K562 (cell line): ENCODE results near the gene CAPN2. TPM values are rescaled to one million over a fixed set of nuclear protein-coding genes. Genes with fewer than 3 reads are reported as not detected.

Experiments used
- ATAC-seq: fragments of 200-7000 bp; cut with Tn5 transposase; 3 replicates; pipeline ENCODE4 v1.9.1; 2020; ENCODE audit warnings: moderate library complexity
- BruUV-seq: library from RNA; stranded (reverse); fragments of 400-500 nt; replicated peaks from 2 replicates; lab custom pipeline; 2021; lab: Mats Ljungman, UMichigan
- CTCF ChIA-PET: fragments of 300-600 bp; formaldehyde crosslinking; extraction: SDS; loops from one replicate; lab custom pipeline; 2021; ENCODE audit warnings: low intra/inter-chr PET ratio; lab: Yijun Ruan, JAX
- POLR2A ChIA-PET: fragments of 300-600, 350-650 bp; sonication (Branson Sonifier 250); formaldehyde crosslinking; extraction: SDS; loops from one replicate; lab custom pipeline; 2021; ENCODE audit warnings: antibody characterized with exemption, inconsistent platforms; lab: Yijun Ruan, JAX
- DNase-seq, 4 experiments: peaks; one replicate each; pipeline versions ENCODE4 v3.0.0 to v3.0.0-alpha.2; 2011 to 2018; ENCODE audit warnings: low spot score in 3 of 4, mixed read lengths in 3 of 4; ENCODE audit errors: extremely low read depth in 1 of 4
- FAIRE-seq: peaks from 2 replicates; lab custom pipeline; 2011; peaks lifted over from hg19 to GRCh38; lab: Jason Lieb, UNC
- H2AFZ ChIP-seq: 2 replicates; pipeline ENCODE4 v1.6.0; 2011; ENCODE audit warnings: low read depth, low read length, control low read depth, inconsistent platforms
- H3K27ac ChIP-seq: fragments of 200-600 bp; 3 replicates; pipeline ENCODE4 v1.8.0; 2011; ENCODE audit warnings: low read depth, mild to moderate bottlenecking, control low read depth, inconsistent platforms, low read length, moderate library complexity, mixed read lengths; ENCODE audit errors: extremely low read depth
- H3K27me3 ChIP-seq, 2 experiments: fragments of 300-600 bp in 1 of 2; 2 replicates in 1 of 2; 3 replicates in 1 of 2; pipeline versions ENCODE4 v1.6.0 to v1.8.0; 2011; ENCODE audit warnings: inconsistent platforms in 2 of 2, low read length in 2 of 2, mild to moderate bottlenecking in 1 of 2, mixed read lengths in 1 of 2, moderate library complexity in 1 of 2; ENCODE audit not compliant: control insufficient read depth in 2 of 2, insufficient read depth in 2 of 2
- H3K36me3 ChIP-seq: fragments of 300-600 bp; 3 replicates; pipeline ENCODE4 v1.8.0; 2011; ENCODE audit warnings: mild to moderate bottlenecking, low read length, inconsistent platforms; ENCODE audit not compliant: control insufficient read depth, insufficient read depth
- H3K4me1 ChIP-seq, 2 experiments: fragments of 200-600 bp in 1 of 2; replicated peaks in 1 of 2; 2 replicates in 1 of 2; 3 replicates in 1 of 2; pipeline versions ENCODE4 v1.5.1 to v1.8.0; 2011; ENCODE audit warnings: inconsistent platforms in 2 of 2, low read length in 2 of 2, mild to moderate bottlenecking in 1 of 2, mixed read lengths in 1 of 2, moderate library complexity in 1 of 2; ENCODE audit not compliant: control insufficient read depth in 2 of 2, insufficient read depth in 2 of 2
- H3K4me2 ChIP-seq: 2 replicates; pipeline ENCODE4 v1.6.1; 2011; ENCODE audit warnings: low read length, control low read depth, inconsistent platforms, mixed read lengths; ENCODE audit not compliant: insufficient read depth
- H3K4me3 ChIP-seq: fragments of 200-600 bp; sonication (generic), shearing (Covaris generic); 2 replicates; pipeline ENCODE4 v1.5.1; 2016; ENCODE audit warnings: control low read depth, inconsistent platforms
- H3K79me2 ChIP-seq: fragments of 200-600 bp; 3 replicates; pipeline ENCODE4 v1.8.0; 2011; ENCODE audit warnings: low read length, inconsistent platforms; ENCODE audit not compliant: control insufficient read depth, insufficient read depth
- H3K9ac ChIP-seq, 2 experiments: 2 replicates each; pipeline versions ENCODE4 v1.6.0 to v1.6.1; 2011; ENCODE audit warnings: low read depth in 2 of 2, low read length in 2 of 2, control low read depth in 1 of 2, inconsistent platforms in 1 of 2, mild to moderate bottlenecking in 1 of 2, mixed read lengths in 1 of 2; ENCODE audit not compliant: insufficient read depth in 1 of 2
- H3K9me1 ChIP-seq: one replicate; pipeline ENCODE4 v1.6.0; 2011; ENCODE audit warnings: inconsistent platforms, mild to moderate bottlenecking, low read length, moderate library complexity; ENCODE audit not compliant: control insufficient read depth, insufficient read depth
- H3K9me3 ChIP-seq: replicated peaks from 2 replicates; pipeline ENCODE4 v1.5.1; 2011; ENCODE audit warnings: low read depth, low read length, inconsistent platforms; ENCODE audit not compliant: control insufficient read depth, insufficient read depth
- H4K20me1 ChIP-seq: replicated peaks from 2 replicates; pipeline ENCODE4 v1.6.1; 2011; ENCODE audit warnings: low read length, inconsistent platforms, mixed read lengths; ENCODE audit not compliant: control insufficient read depth, insufficient read depth
- KDM5B ChIP-seq: fragments of 200-600 bp; sonication (generic); IDR thresholded peaks from 2 replicates; pipeline ENCODE4 v1.6.1; 2012; ENCODE audit warnings: low read depth, mild to moderate bottlenecking, moderate library complexity, low read length, control low read depth, inconsistent platforms; ENCODE audit not compliant: insufficient replicate concordance
- RBM25 ChIP-seq: fragments of 200-400 bp; formaldehyde crosslinking; IDR thresholded peaks from 2 replicates; pipeline ENCODE4 v1.6.1; 2018; ENCODE audit warnings: low read length, low read depth, moderate library complexity; ENCODE audit not compliant: severe bottlenecking
- ZNF239 ChIP-seq: fragments of 250-450 bp; sonication (Bioruptor Pico); IDR thresholded peaks from 2 replicates; pipeline ENCODE4 v1.4.0; 2020; ENCODE audit warnings: mild to moderate bottlenecking
- WGBS: fragments of 100-300 bp; shearing (Covaris generic); methylation state at CpG from one replicate; pipeline ENCODE4 v1.1.6; 2016; ENCODE audit warnings: low coverage, mixed read lengths; ENCODE audit not compliant: insufficient coverage; ENCODE audit errors: missing lambda C conversion rate; 5-methylcytosine and 5-hydroxymethylcytosine counted together
- in situ Hi-C: fragments of 300-500 bp; cut with MboI; formaldehyde crosslinking; loops from 4 replicates; pipeline ENCODE4 v1.15.0; 2018; ENCODE audit warnings: inconsistent platforms, mixed read lengths
- intact Hi-C: fragments of 100-400 bp; cut with micrococcal nuclease; formaldehyde crosslinking; loops from 2 replicates; pipeline ENCODE4 v1.14.2; 2022
- polyA plus RNA-seq, 8 experiments: library from polyadenylated mRNA; depleted of rRNA in 4 of 8; stranded (reverse) in 5 of 8; unstranded in 3 of 8; fragments of >200 nt; fragmentation: Nextera tagmentation in 2 of 8; fragmentation: Illumina TruSeq in 1 of 8; extraction: Ambion mirVana in 2 of 8; extraction: Trizol in 1 of 8; gene quantifications; 2 replicates each; pipeline versions ENCODE4 v1.2.1 to v1.2.3, GENCODE V29; 2011 to 2014; ENCODE audit warnings: inconsistent platforms in 1 of 8, missing spikeins in 1 of 8
- total RNA-seq, 7 experiments: library from RNA; depleted of rRNA in 6 of 7; stranded (reverse); fragments of >200 nt in 6 of 7; fragmentation: Illumina TruSeq in 2 of 7; extraction: Trizol in 2 of 7; gene quantifications; 2 replicates each; pipeline versions ENCODE4 v1.2.1 to v1.2.3, GENCODE V29; 2011 to 2021; ENCODE audit warnings: low replicate concordance in 1 of 7

The CAPN2 gene
- total and polyA plus RNA-seq, 9 of the 15 experiments (the other 6 are each of a cell fraction or from before 2014, with no cell fraction given), result 24.6 to 157 (median 101) TPM

GRCh38 chr1:223703668-223704013, 8.7 kb upstream of the CAPN2 start:
- ChIA-PET CTCF (no interaction called here), POLR2A (no interaction called here)
- no peak overlapping the region for H2AFZ ChIP-seq
- DNase-seq (no peak), FAIRE-seq (no peak), ATAC-seq (no peak)
- H3K4me2 ChIP-seq, result no peak overlapping the region
- BruUV-seq, result no TSS peak
- H3K9me3 ChIP-seq, result no peaks in the 10 kb centered on the region
- H3K27me3 ChIP-seq, result no peaks in the 10 kb centered on the region
- H3K27ac ChIP-seq, result no peak overlapping the region
- H3K36me3 ChIP-seq, result no peaks in the 10 kb centered on the region
- intact Hi-C loops, result loop anchor here (10.0 kb wide), 1 partner anchor 1221 kb away; the partner anchor contains the start of gene DNAH14
- H4K20me1 ChIP-seq, result no peaks in the 10 kb centered on the region
- in situ Hi-C loops, result loop anchor here (25.0 kb wide), 1 partner anchor 209 kb away; no protein-coding TSS in a partner anchor
- H3K4me3 ChIP-seq, result no peak overlapping the region
- H3K9me1 ChIP-seq, result no peaks in the 10 kb centered on the region
- H3K79me2 ChIP-seq, result no peaks in the 10 kb centered on the region
- no peak overlapping the region for H3K9ac ChIP-seq
- TF ChIP-seq KDM5B, result no peak
- TF ChIP-seq RBM25, result peak; percentile 74
- peak; percentile 98 for TF ChIP-seq ZNF239
- peaks cover 34 to 46% of the 10 kb centered on the region in 2 experiments for H3K4me1 ChIP-seq
- 0% methylated on average over 1 of the region's 1 CpG for WGBS
